Thymus (tissue), 11 donors: ENCODE measurements around the gene LRRC47. TPM values are rescaled to one million over a fixed set of nuclear protein-coding genes. Genes with fewer than 3 reads are reported as not detected.

ENCODE experiments used
- DNase-seq, 9 donors: peaks; one replicate each; pipeline ENCODE4 v3.0.0-alpha.2; 2013; ENCODE audit warnings: low spot score in 9 of 9, low read depth in 6 of 9, missing footprints in 1 of 9
- H3K27ac ChIP-seq, 2 donors: one replicate each; pipeline ENCODE4 v1.5.1; 2013; ENCODE audit warnings: control low read depth in 1 of 2, low read depth in 1 of 2, low read length in 1 of 2, mild to moderate bottlenecking in 1 of 2, moderate library complexity in 1 of 2
- H3K27me3 ChIP-seq, 2 donors: one replicate each; pipeline ENCODE4 v1.5.1; 2013; ENCODE audit warnings: low read length in 1 of 2; ENCODE audit not compliant: control insufficient read depth in 2 of 2, insufficient read depth in 1 of 2
- H3K36me3 ChIP-seq, 2 donors: one replicate each; pipeline ENCODE4 v1.5.1; 2013; ENCODE audit warnings: low read length in 1 of 2, mild to moderate bottlenecking in 1 of 2, moderate library complexity in 1 of 2; ENCODE audit not compliant: control insufficient read depth in 2 of 2, insufficient read depth in 2 of 2
- H3K4me1 ChIP-seq, 2 donors: one replicate each; pipeline ENCODE4 v1.5.1; 2013; ENCODE audit warnings: low read length in 2 of 2; ENCODE audit not compliant: control insufficient read depth in 2 of 2, insufficient read depth in 2 of 2
- H3K4me3 ChIP-seq, 2 donors: one replicate each; pipeline ENCODE4 v1.5.1; 2013; ENCODE audit warnings: low read length in 2 of 2, control low read depth in 1 of 2, mild to moderate bottlenecking in 1 of 2
- H3K9me3 ChIP-seq, 2 donors: one replicate each; pipeline ENCODE4 v1.5.1; 2013; ENCODE audit warnings: low read length in 1 of 2, mild to moderate bottlenecking in 1 of 2; ENCODE audit not compliant: control insufficient read depth in 2 of 2, insufficient read depth in 1 of 2
- WGBS: extraction: QIAGEN DNeasy Blood & Tissue Kit; methylation state at CpG from one replicate; pipeline ENCODE4 v1.1.7; 2013; 5-methylcytosine and 5-hydroxymethylcytosine counted together
- polyA plus RNA-seq: library from polyadenylated mRNA; stranded (reverse); fragments of 200-250 nt; gene quantifications from one replicate; pipeline ENCODE4 v1.2.3, GENCODE V29; 2013
- total RNA-seq: library from RNA; stranded (reverse); fragments of 120-200 nt; gene quantifications from one replicate; pipeline ENCODE4 v1.2.4, GENCODE V29; 2013
- donor health status: healthy.

LRRC47 gene
- total and polyA plus RNA-seq, 2 donors: 20.6 to 30.6 TPM

GRCh38 chr1:3744646-3745045 is 51.7 kb downstream of the LRRC47 start:
- H3K4me1 ChIP-seq: peaks cover 6 to 13% of the 10 kb centered on the region in 2 donors
- peaks cover 0 to 2% of the 10 kb centered on the region in 2 donors for H3K27me3 ChIP-seq
- peaks cover 7 to 21% of the 10 kb centered on the region in 2 donors for H3K36me3 ChIP-seq
- H3K27ac ChIP-seq: no peak overlapping the region
- H3K4me3 ChIP-seq: no peak overlapping the region
- peaks cover 0 to 1% of the 10 kb centered on the region in 2 donors for H3K9me3 ChIP-seq
- 98% methylated on average over 10 of the region's 10 CpGs for WGBS
- DNase-seq: no peak

- Histone ChIP-seq H3K27me3 (peaks cover 0 to 2% of the 10 kb centered on the region in 2 donors), H3K4me1 (peaks cover 6 to 13% of the 10 kb centered on the region in 2 donors), H3K27ac (no peak overlapping the region), H3K4me3 (no peak overlapping the region), H3K36me3 (peaks cover 9 to 24% of the 10 kb centered on the region in 2 donors), H3K9me3 (peaks cover 0 to 1% of the 10 kb centered on the region in 2 donors)
- WGBS: 96% methylated on average over 12 of the region's 12 CpGs
- no peak for DNase-seq
These were observed 52.5 kb downstream of the LRRC47 start for GRCh38 chr1:3743826-3744225.

DNA sequence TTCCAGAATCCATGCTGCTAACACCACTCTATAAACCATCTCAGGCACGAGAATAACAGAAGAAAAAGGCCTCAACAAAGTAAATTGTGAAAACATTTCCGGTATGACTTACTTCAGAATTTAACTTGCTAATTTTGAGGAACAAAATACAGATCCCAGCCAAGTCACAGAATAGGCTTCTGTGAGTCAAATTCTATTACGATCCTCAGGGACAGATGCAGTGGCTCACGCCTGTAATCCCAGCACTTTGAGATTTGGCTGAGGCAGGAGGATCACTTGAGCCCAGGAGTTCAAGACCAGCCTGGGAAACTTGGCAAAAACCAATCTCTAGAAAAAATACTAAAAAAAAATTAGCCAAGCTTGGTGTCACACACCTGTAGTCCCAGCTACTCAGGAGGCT is 52.9 kb downstream of the LRRC47 start:
- Histone ChIP-seq H3K36me3 (peaks cover 12 to 25% of the 10 kb centered on the region in 2 donors), H3K4me1 (peaks cover 6 to 13% of the 10 kb centered on the region in 2 donors), H3K27me3 (peaks cover 0 to 2% of the 10 kb centered on the region in 2 donors), H3K4me3 (no peak overlapping the region), H3K9me3 (peaks cover 0 to 1% of the 10 kb centered on the region in 2 donors), H3K27ac (no peak overlapping the region)
- WGBS: 96% methylated on average over 4 of the region's 4 CpGs
- DNase-seq: no peak

- no peak overlapping the region for H3K27ac ChIP-seq
- peaks cover 0 to 1% of the 10 kb centered on the region in 2 donors for H3K9me3 ChIP-seq
- DNase-seq: no peak
- 95% methylated on average over 24 of the region's 24 CpGs for WGBS
- H3K36me3 ChIP-seq: peaks cover 12 to 28% of the 10 kb centered on the region in 2 donors
- peaks cover 4 to 9% of the 10 kb centered on the region in 2 donors for H3K4me1 ChIP-seq
- H3K27me3 ChIP-seq: peaks cover 0 to 2% of the 10 kb centered on the region in 2 donors
- no peak overlapping the region for H3K4me3 ChIP-seq
These were observed 53.6 kb downstream of the LRRC47 start for GRCh38 chr1:3742439-3743298.

- Histone ChIP-seq H3K4me3 (no peak overlapping the region), H3K27me3 (peaks cover 0 to 2% of the 10 kb centered on the region in 2 donors), H3K9me3 (peaks cover 0 to 1% of the 10 kb centered on the region in 2 donors), H3K27ac (no peak overlapping the region), H3K36me3 (peaks cover 12 to 28% of the 10 kb centered on the region in 2 donors), H3K4me1 (peaks cover 2 to 7% of the 10 kb centered on the region in 2 donors)
- WGBS: 97% methylated on average over 22 of the region's 22 CpGs
- DNase-seq: no peak
These were observed 54.5 kb downstream of the LRRC47 start for GRCh38 chr1:3741566-3742438.

- no peaks in the 10 kb centered on the region for H3K27me3 ChIP-seq
- H3K27ac ChIP-seq: no peak overlapping the region
- no peaks in the 10 kb centered on the region for H3K9me3 ChIP-seq
- H3K4me1 ChIP-seq: peaks cover 0 to 3% of the 10 kb centered on the region in 2 donors
- WGBS: 99% methylated on average over 13 of the region's 13 CpGs
- no peak for DNase-seq
- peaks cover 12 to 28% of the 10 kb centered on the region in 2 donors for H3K36me3 ChIP-seq
- no peak overlapping the region for H3K4me3 ChIP-seq
These were observed 55.5 kb downstream of the LRRC47 start for GRCh38 chr1:3740752-3741151.

- H3K9me3 ChIP-seq: no peaks in the 10 kb centered on the region
- H3K36me3 ChIP-seq: peaks cover 12 to 31% of the 10 kb centered on the region in 2 donors
- H3K27ac ChIP-seq: no peak overlapping the region
- H3K4me1 ChIP-seq: peaks cover 0 to 3% of the 10 kb centered on the region in 2 donors
- no peak for DNase-seq
- H3K4me3 ChIP-seq: no peak overlapping the region
- no peaks in the 10 kb centered on the region for H3K27me3 ChIP-seq
- WGBS: 94% methylated on average over 9 of the region's 9 CpGs
These were observed 56.3 kb downstream of the LRRC47 start for GRCh38 chr1:3740042-3740441.

DNA sequence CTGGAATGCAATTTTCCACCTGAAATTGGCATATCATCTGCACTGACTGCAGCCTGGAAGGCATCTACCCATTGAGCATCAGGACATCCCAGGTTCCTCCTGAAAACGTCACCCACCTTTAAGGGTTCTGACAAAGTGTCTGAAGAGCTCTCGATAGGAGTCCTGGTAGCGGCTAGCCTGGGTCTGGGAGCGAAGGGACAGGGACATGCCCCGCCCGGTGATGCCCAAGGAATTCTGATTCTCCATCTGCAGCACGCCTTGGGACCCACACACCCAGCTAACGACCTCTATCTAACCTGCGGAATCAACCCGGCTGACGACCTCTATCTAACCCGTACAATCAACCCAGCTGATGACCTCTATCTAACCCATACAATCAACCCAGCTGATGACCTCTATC is 57.4 kb downstream of the LRRC47 start:
- no peaks in the 10 kb centered on the region for H3K9me3 ChIP-seq
- DNase-seq: no peak
- peaks cover 12 to 36% of the 10 kb centered on the region in 2 donors for H3K36me3 ChIP-seq
- H3K4me3 ChIP-seq: no peak overlapping the region
- peaks cover 0 to 5% of the 10 kb centered on the region in 2 donors for H3K4me1 ChIP-seq
- WGBS: 98% methylated on average over 12 of the region's 12 CpGs
- H3K27me3 ChIP-seq: no peaks in the 10 kb centered on the region
- H3K27ac ChIP-seq: no peak overlapping the region
